Liver (tissue), 9 donors: Measurements from ENCODE around the gene CCR2. TPM values are rescaled to one million over a fixed set of nuclear protein-coding genes. Genes with fewer than 3 reads are reported as not detected.

ENCODE experiments used
- DNase-seq: peaks from one replicate; pipeline ENCODE4 v3.0.0-alpha.2; 2017; ENCODE audit warnings: low spot score
- H3K27ac ChIP-seq, 2 donors: one replicate each; pipeline ENCODE4 v1.7.0; 2013; ENCODE audit warnings: inconsistent platforms in 2 of 2, low read length in 2 of 2, control low read depth in 1 of 2, low read depth in 1 of 2, mild to moderate bottlenecking in 1 of 2
- H3K27me3 ChIP-seq, 4 donors: one replicate each; pipeline versions ENCODE4 v1.6.1 to v1.7.0; 2013; ENCODE audit warnings: low read length in 3 of 4, inconsistent platforms in 1 of 4, mild to moderate bottlenecking in 1 of 4, moderate library complexity in 1 of 4; ENCODE audit not compliant: control insufficient read depth in 4 of 4, insufficient read depth in 4 of 4
- H3K36me3 ChIP-seq, 4 donors: one replicate each; pipeline versions ENCODE4 v1.6.1 to v1.7.0; 2013; ENCODE audit warnings: low read length in 3 of 4, mild to moderate bottlenecking in 3 of 4, low read depth in 1 of 4, moderate library complexity in 1 of 4; ENCODE audit not compliant: control insufficient read depth in 4 of 4, insufficient read depth in 3 of 4
- H3K4me1 ChIP-seq, 4 donors: one replicate each; pipeline versions ENCODE4 v1.6.1 to v1.7.0; 2013; ENCODE audit warnings: low read length in 3 of 4, mild to moderate bottlenecking in 3 of 4, moderate library complexity in 1 of 4; ENCODE audit not compliant: control insufficient read depth in 4 of 4, insufficient read depth in 4 of 4
- H3K4me3 ChIP-seq, 3 donors: one replicate each; pipeline versions ENCODE4 v1.6.1 to v1.7.0; 2013; ENCODE audit warnings: low read length in 3 of 3, control low read depth in 1 of 3, low read depth in 1 of 3, mild to moderate bottlenecking in 1 of 3
- H3K9ac ChIP-seq, 2 donors: one replicate each; pipeline ENCODE4 v1.7.0; 2013; ENCODE audit warnings: low read length in 2 of 2, mild to moderate bottlenecking in 2 of 2, moderate library complexity in 2 of 2, control low read depth in 1 of 2, low read depth in 1 of 2
- H3K9me3 ChIP-seq, 4 donors: one replicate each; pipeline versions ENCODE4 v1.6.1 to v1.7.0; 2013; ENCODE audit warnings: low read length in 3 of 4; ENCODE audit not compliant: control insufficient read depth in 4 of 4
- FOXA2 ChIP-seq: IDR thresholded peaks from 2 replicates; pipeline ENCODE4 v1.6.1; 2016; ENCODE audit warnings: antibody characterized with exemption
- GABPA ChIP-seq, 2 donors: IDR thresholded peaks in 1 of 2; conservative IDR thresholded peaks in 1 of 2; 2 replicates each; pipeline ENCODE4 v1.6.1; 2016; ENCODE audit warnings: antibody characterized with exemption in 2 of 2, mild to moderate bottlenecking in 1 of 2, moderate library complexity in 1 of 2
- HNF4A ChIP-seq, 2 donors: conservative IDR thresholded peaks; 2 replicates each; pipeline ENCODE4 v1.6.1; 2016; ENCODE audit warnings: antibody characterized with exemption in 2 of 2, mild to moderate bottlenecking in 2 of 2
- JUND ChIP-seq, 2 donors: IDR thresholded peaks; 2 replicates each; pipeline ENCODE4 v1.6.1; 2016; ENCODE audit warnings: antibody characterized with exemption in 2 of 2
- NR2F2 ChIP-seq: IDR thresholded peaks from 2 replicates; pipeline ENCODE4 v1.6.1; 2016; ENCODE audit warnings: antibody characterized with exemption
- WGBS: extraction: QIAGEN DNeasy Blood & Tissue Kit; methylation state at CpG from one replicate; pipeline ENCODE4 v1.1.7; 2013; 5-methylcytosine and 5-hydroxymethylcytosine counted together
- polyA plus RNA-seq, 2 donors: library from polyadenylated mRNA; stranded (reverse) in 1 of 2; unstranded in 1 of 2; fragments of 200-250 nt in 1 of 2; fragments of >200 nt in 1 of 2; fragmentation: Nextera tagmentation in 1 of 2; extraction: Ambion mirVana in 1 of 2; gene quantifications; one replicate each; pipeline versions ENCODE4 v1.2.1 to v1.2.3, GENCODE V29; 2013 to 2015
- total RNA-seq, 2 donors: library from RNA; depleted of rRNA; stranded (reverse); fragments of >200 nt; gene quantifications; one replicate each; pipeline ENCODE4 v1.2.3, GENCODE V29; 2014
- TF ChIP-seq, protein P1 (sequence below): IDR thresholded peaks from 2 replicates; pipeline ENCODE4 v1.6.1; 2016; ENCODE audit warnings: antibody characterized with exemption
- TF ChIP-seq, protein P2 (sequence below): IDR thresholded peaks from 2 replicates; pipeline ENCODE4 v1.6.1; 2016; ENCODE audit warnings: antibody characterized with exemption
- TF ChIP-seq, protein P3 (sequence below): fragments of 150-350 bp; IDR thresholded peaks from 2 replicates; pipeline ENCODE4 v1.5.1; 2017; ENCODE audit warnings: improper control_type of control experiment, low read depth, low read length; ENCODE audit not compliant: missing input control
- donor health status: healthy.
- donor health status: healthy.
- donor health status: healthy.
- donor health status: healthy.
- donor health status: healthy.

Gene CCR2
- total and polyA plus RNA-seq, 4 donors: 0.68 to 3.4 (median 2.4) TPM

DNA sequence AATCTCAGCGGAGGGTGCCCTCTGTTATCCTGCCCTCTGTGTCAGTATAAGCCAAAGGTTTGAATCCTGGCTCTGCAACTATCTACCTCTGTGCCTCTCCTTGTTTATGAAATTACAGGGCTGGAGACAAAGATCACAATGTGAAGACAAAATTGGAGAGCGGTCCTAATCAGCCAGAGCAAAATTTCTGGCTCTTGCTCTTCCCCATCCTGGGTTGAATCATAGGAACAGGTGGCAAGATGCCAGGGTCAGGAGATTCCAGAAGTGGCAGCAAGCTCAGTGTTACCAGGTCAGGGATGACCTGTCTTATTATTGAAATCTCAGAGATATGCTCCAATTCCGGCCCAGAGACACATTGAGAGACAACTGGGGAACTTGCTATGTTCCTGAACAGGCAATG lies 2.3 kb upstream of the CCR2 start (continued):
- TF ChIP-seq, protein P1, sequence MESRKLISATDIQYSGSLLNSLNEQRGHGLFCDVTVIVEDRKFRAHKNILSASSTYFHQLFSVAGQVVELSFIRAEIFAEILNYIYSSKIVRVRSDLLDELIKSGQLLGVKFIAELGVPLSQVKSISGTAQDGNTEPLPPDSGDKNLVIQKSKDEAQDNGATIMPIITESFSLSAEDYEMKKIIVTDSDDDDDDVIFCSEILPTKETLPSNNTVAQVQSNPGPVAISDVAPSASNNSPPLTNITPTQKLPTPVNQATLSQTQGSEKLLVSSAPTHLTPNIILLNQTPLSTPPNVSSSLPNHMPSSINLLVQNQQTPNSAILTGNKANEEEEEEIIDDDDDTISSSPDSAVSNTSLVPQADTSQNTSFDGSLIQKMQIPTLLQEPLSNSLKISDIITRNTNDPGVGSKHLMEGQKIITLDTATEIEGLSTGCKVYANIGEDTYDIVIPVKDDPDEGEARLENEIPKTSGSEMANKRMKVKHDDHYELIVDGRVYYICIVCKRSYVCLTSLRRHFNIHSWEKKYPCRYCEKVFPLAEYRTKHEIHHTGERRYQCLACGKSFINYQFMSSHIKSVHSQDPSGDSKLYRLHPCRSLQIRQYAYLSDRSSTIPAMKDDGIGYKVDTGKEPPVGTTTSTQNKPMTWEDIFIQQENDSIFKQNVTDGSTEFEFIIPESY: no peak
- TF ChIP-seq, protein P2, sequence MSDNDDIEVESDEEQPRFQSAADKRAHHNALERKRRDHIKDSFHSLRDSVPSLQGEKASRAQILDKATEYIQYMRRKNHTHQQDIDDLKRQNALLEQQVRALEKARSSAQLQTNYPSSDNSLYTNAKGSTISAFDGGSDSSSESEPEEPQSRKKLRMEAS: no peak

DNA sequence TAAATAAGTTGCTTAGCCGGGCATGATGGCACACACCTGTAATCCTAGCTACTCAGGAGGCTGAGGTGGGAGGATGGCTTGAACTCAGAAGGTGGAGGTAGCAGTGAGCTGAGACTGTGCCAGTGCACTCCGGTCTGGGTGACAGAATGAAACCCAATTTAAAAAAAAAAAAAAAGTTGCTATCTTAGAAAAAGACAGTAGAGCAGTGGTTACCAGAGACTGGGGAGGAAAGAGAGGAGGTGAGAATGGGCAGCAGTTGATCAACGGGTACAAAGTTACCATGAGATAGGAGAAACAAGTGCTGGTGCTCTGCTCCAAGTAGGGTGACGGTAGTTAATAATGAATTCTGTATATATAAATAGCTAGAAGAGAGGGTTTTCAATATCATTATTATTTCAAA lies 821 bp upstream of the CCR2 start:
- Histone ChIP-seq H3K4me1 (no peaks in the 10 kb centered on the region), H3K36me3 (no peaks in the 10 kb centered on the region), H3K27me3 (peaks cover 0 to 3% (median 0%) of the 10 kb centered on the region in 4 donors), H3K9me3 (no peaks in the 10 kb centered on the region), H3K9ac (no peak overlapping the region), H3K4me3 (no peak overlapping the region), H3K27ac (no peak overlapping the region)
- TF ChIP-seq, protein P3, sequence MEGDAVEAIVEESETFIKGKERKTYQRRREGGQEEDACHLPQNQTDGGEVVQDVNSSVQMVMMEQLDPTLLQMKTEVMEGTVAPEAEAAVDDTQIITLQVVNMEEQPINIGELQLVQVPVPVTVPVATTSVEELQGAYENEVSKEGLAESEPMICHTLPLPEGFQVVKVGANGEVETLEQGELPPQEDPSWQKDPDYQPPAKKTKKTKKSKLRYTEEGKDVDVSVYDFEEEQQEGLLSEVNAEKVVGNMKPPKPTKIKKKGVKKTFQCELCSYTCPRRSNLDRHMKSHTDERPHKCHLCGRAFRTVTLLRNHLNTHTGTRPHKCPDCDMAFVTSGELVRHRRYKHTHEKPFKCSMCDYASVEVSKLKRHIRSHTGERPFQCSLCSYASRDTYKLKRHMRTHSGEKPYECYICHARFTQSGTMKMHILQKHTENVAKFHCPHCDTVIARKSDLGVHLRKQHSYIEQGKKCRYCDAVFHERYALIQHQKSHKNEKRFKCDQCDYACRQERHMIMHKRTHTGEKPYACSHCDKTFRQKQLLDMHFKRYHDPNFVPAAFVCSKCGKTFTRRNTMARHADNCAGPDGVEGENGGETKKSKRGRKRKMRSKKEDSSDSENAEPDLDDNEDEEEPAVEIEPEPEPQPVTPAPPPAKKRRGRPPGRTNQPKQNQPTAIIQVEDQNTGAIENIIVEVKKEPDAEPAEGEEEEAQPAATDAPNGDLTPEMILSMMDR: no peak
- TF ChIP-seq, protein P2: no peak
- TF ChIP-seq HNF4A (conservative IDR thresholded peaks at IDR 0.05) (no peak), JUND (IDR thresholded peaks at IDR 0.05) (no peak)
- DNase-seq: no peak
- 77% methylated on average over 4 of the region's 4 CpGs for WGBS

DNA sequence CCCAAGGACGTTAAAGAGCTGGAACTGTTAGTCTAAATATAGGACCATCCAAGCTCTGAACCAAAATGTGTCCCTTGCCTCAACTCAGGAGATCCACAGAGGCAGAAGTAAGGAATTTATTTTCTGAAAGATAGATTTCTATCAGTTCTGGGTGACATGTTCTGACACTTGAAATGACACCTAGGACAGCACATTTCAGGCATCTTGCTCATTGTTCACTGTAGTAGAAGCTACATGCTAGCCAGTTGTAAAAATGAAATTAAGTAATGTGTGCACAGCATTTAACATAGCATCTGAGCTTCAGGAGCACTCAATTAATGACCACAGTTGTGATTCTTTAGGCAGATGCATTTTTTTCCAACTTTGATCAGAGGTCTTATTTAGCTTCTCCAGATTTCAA lies 567 bp downstream of the CCR2 start:
- no peaks in the 10 kb centered on the region for H3K36me3 ChIP-seq
- no peaks in the 10 kb centered on the region for H3K9me3 ChIP-seq
- no peaks in the 10 kb centered on the region for H3K4me1 ChIP-seq
- no peak for TF ChIP-seq GABPA (IDR thresholded peaks at IDR 0.05 in 1 of 2, conservative IDR thresholded peaks at IDR 0.05 in 1 of 2)
- no peak for TF ChIP-seq HNF4A (conservative IDR thresholded peaks at IDR 0.05)
- no peak overlapping the region for H3K27ac ChIP-seq
- WGBS: 41% methylated on average over 1 of the region's 1 CpG
- no peak overlapping the region for H3K4me3 ChIP-seq
- DNase-seq: no peak
- H3K27me3 ChIP-seq: peaks cover 0 to 3% (median 0%) of the 10 kb centered on the region in 4 donors
- no peak overlapping the region for H3K9ac ChIP-seq

DNA sequence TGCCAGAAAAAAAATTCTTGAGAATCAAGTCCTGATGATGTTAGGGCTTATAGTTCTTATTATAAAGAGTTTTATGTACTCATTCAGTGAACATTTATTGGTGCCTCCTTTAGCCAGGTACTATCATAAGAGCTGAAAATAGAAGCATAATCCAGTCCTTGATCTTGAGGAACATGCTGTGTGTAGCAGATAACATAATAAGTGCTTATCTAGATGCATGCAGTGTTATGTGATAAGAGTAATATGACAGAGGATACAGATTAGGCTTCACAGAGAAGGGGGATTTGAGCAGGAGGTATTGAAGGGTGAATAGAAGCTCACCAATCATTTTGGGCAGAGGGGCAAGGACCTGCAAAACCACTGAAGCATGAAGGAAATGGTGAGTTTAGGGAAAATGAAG lies 1.1 kb downstream of the CCR2 start:
- no peak overlapping the region for H3K4me3 ChIP-seq

More for the DNA sequence above, 1.1 kb downstream of the CCR2 start:
- H3K9me3 ChIP-seq: no peaks in the 10 kb centered on the region
- no peaks in the 10 kb centered on the region for H3K36me3 ChIP-seq
- TF ChIP-seq NR2F2 (no peak), FOXA2 (no peak)
- no peak for DNase-seq
- H3K27me3 ChIP-seq: peaks cover 0 to 3% (median 0%) of the 10 kb centered on the region in 4 donors
- no peaks in the 10 kb centered on the region for H3K4me1 ChIP-seq
- H3K9ac ChIP-seq: no peak overlapping the region
- no peak overlapping the region for H3K27ac ChIP-seq
